GM12872 (cell line): ENCODE data around the gene DMGDH.
A peak's percentile ranks its signal among the peaks of the same experiment; 100 is the strongest.

Experiments used
- CTCF ChIP-seq: IDR thresholded peaks from 3 replicates; pipeline ENCODE4 v1.5.1; 2011; ENCODE audit warnings: low read depth, mild to moderate bottlenecking, low read length, moderate library complexity; ENCODE audit not compliant: insufficient read depth

DMGDH gene

DNA sequence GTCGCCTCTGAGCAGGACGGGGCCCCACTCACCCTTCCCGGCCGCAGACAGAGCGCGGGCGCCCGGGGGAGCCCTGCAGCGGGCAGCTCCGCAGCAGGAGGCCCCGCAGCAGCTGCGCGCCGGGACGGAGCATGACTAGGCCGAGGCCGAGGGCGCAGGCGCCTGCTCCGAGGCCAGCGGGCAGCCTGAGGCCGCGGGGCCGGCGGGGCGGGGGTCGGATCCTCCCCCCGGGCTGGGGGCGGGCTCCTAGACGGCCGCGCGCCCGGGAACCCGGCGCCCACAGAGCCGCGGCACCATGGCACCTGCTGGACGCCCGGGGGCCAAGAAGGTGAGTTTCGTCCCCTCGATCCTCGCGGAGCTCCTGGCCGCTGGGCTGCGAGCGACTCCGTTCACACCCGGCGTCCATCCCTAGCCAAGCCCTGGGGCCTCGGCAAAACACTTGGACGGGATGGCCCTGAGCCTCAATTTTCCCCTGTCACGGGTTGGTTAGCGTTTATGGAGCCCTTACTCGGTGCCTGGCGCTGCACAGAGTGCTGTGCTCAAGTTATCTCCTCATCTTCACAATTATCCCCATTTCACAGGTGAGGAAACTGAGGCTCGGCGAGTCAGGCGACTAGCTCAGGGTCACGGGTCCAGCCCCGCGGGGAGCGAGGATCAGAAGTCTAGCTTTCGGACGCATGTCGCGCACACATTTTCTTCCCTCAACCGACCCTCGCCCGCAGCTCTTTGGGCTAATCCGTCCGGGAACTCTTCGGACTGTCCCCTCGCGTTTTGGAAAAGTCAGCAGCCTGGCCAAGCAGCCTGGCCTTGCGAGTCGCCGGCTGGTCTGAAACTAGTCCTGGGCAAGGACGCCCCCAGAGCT, at the start of gene DMGDH, which contains the start of gene BHMT2:
Gene DMGDH (minus strand): TSS at position 187 of the 862 bp plus-strand sequence. CDS start 54 bp downstream, at position 133.
Gene BHMT2 (plus strand): TSS at position 280 of the 862 bp plus-strand sequence. CDS start 16 bp downstream, at position 296.
- no peak for TF ChIP-seq CTCF

- TF ChIP-seq CTCF, result no peak
Measured at GRCh38 chr5:79112703-79113058, 43.2 kb upstream of the DMGDH start.

- TF ChIP-seq CTCF, result no peak
Measured at GRCh38 chr5:79111960-79112702, 42.7 kb upstream of the DMGDH start.

DNA sequence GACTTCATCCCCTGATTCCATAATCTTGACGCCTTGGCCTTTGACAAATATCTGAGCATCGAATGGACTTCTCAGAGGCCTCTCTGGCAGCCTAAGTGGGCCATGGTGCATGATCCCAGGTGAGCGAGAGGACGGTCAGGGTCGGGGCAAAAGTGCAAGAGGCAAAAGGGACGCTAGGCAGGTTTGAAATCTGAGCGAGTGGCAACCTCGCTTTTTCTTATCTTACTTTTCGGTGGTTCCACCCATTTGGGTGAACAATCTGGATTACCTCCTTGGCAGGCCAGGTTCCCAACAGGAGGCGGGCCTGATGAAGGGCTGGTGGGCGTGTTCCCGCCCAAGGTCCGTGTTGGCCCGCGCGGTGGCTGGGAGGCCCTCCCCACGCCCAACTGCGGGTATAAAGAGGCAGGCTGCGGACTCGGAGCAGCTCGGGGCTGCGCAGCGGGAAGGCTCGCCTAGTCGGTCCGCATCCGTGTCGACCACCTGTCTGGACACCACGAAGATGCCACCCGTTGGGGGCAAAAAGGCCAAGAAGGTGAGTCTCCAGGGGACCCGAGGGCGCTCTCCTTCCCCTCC, 42.0 kb upstream of the DMGDH start, which contains the start of gene BHMT:
Gene BHMT (plus strand): TSS at position 423 of the 573 bp plus-strand sequence. CDS start 77 bp downstream, at position 500.
- no peak for TF ChIP-seq CTCF

DNA sequence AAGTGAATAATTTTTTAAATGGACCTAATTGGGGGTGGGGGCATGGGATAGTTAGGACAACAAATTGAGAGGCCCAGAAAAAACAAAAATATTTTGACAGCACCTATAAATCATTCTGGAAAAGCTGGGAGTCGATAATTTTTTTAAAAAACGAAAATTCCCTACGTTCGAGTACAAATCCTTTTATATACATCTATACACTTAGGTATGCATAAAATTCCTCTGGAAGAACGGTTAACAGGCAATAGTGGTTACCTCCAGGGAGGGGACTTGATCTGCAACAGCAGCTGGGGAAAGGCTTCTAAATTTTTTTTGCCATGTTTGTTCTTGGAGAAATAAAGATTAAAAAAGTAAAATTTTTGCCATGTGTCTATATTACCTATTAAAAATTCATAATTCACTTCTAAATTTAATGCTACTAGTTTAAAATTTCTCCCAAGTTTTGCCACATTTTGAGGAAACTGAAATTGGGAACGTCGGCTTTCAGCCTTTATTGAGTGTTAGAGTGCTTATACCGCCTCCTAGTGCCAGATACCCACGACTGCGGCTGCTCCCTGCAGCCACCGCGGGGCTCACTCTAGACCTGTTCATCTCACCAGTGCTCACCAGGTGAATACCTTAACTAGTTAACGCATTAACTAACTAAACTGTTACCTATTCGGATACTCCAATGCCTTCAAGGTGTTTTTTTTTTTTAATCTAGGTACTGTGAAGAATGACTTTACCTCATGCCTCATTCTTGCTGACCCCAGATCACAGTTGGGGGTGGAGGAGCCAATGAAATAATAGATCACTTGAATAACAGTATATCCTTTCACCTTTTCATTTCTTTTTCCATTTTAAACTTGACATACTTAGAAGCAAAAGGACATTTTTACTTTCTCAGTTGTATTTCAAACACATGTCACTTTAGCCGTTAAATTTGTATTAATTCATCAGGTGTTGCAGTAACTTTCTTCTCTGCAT, 40.3 kb upstream of the DMGDH start:
- peak; percentile 70 for TF ChIP-seq CTCF

DNA sequence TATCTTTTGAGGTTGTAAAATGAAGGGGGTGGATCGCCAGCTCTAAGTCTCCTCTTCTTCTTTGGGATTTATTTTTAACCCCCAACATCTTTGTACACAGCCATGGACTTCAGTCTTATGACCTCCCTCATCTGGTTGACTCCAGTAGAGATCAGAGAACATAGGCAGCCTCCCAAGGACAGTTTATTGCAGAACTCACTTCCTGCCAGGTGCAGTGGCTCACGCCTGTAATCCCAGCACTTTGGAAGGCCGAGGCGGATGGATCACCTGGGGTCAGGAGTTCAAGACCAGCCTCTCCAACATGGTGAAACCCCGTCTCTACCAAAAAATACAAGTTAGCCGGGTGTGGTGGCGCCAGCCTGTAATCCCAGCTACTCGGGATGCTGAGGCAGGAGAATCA, 39.3 kb upstream of the DMGDH start:
- no peak for TF ChIP-seq CTCF
